Neural progenitor cell (in vitro differentiated cells): ENCODE results near the gene TEX19. TPM values are rescaled to one million over a fixed set of nuclear protein-coding genes. Genes with fewer than 3 reads are reported as not detected.

ENCODE experiments used
- DNase-seq: peaks from one replicate; pipeline ENCODE4 v3.0.0-alpha.2; 2016; ENCODE audit warnings: low spot score
- H2AFZ ChIP-seq: fragments of 200-600 bp; sonication (generic); replicated peaks from 2 replicates; pipeline ENCODE4 v1.6.1; 2016; ENCODE audit warnings: antibody characterized with exemption
- H3F3A ChIP-seq: fragments of 200-600 bp; sonication (generic); 2 replicates; pipeline ENCODE4 v1.6.1; 2016; ENCODE audit warnings: antibody characterized with exemption, low read depth
- H3K27ac ChIP-seq: fragments of 200-600 bp; sonication (generic); 2 replicates; pipeline ENCODE4 v1.5.1; 2016; ENCODE audit warnings: mild to moderate bottlenecking
- H3K27me3 ChIP-seq: fragments of 200-600 bp; sonication (generic); 2 replicates; pipeline ENCODE4 v1.6.1; 2016; ENCODE audit warnings: mild to moderate bottlenecking, moderate library complexity
- H3K36me3 ChIP-seq: fragments of 200-600 bp; sonication (generic); 2 replicates; pipeline ENCODE4 v1.5.1; 2016
- H3K4me1 ChIP-seq: fragments of 200-600 bp; sonication (generic); 2 replicates; pipeline ENCODE4 v1.6.1; 2016; ENCODE audit warnings: mixed run types
- H3K4me2 ChIP-seq: fragments of 200-600 bp; sonication (generic); 2 replicates; pipeline ENCODE4 v1.6.1; 2016
- H3K4me3 ChIP-seq: fragments of 200-600 bp; sonication (generic); 2 replicates; pipeline ENCODE4 v1.5.1; 2016
- H3K79me2 ChIP-seq: fragments of 200-600 bp; sonication (generic); 2 replicates; pipeline ENCODE4 v1.6.1; 2016; ENCODE audit warnings: low read depth
- H3K9ac ChIP-seq: fragments of 200-600 bp; sonication (generic); 2 replicates; pipeline ENCODE4 v1.6.1; 2016
- H3K9me3 ChIP-seq: fragments of 200-600 bp; sonication (generic); 2 replicates; pipeline ENCODE4 v1.5.1; 2016; ENCODE audit warnings: low read depth
- H4K20me1 ChIP-seq: fragments of 200-600 bp; sonication (generic); 2 replicates; pipeline ENCODE4 v1.6.1; 2016; ENCODE audit warnings: low read depth
- H3K27ac Mint-ChIP-seq: 3 replicates; pipeline ENCODE4 v1.8.0; 2021; ENCODE audit warnings: mixed read lengths
- H3K27me3 Mint-ChIP-seq: 2 replicates; pipeline ENCODE4 v1.8.0; 2022; ENCODE audit warnings: low read depth, mild to moderate bottlenecking, inconsistent platforms, moderate library complexity, mixed read lengths; ENCODE audit not compliant: insufficient read depth
- H3K36me3 Mint-ChIP-seq: 3 replicates; pipeline ENCODE4 v1.8.0; 2021; ENCODE audit warnings: mixed read lengths
- H3K4me1 Mint-ChIP-seq: 3 replicates; pipeline ENCODE4 v1.8.0; 2021; ENCODE audit warnings: mixed read lengths
- H3K4me3 Mint-ChIP-seq: 3 replicates; pipeline ENCODE4 v1.8.0; 2021; ENCODE audit warnings: mild to moderate bottlenecking, moderate library complexity, mixed read lengths
- H3K9me3 Mint-ChIP-seq: 3 replicates; pipeline ENCODE4 v1.8.0; 2020; ENCODE audit warnings: mixed read lengths
- EZH2 ChIP-seq: fragments of 200-600 bp; sonication (generic); IDR thresholded peaks from 2 replicates; pipeline ENCODE4 v1.6.1; 2017; ENCODE audit warnings: antibody characterized with exemption, mild to moderate bottlenecking, moderate library complexity
- EZH2phosphoT487 ChIP-seq: fragments of 200-600 bp; sonication (generic); IDR thresholded peaks from 2 replicates; pipeline ENCODE4 v1.6.1; 2017; ENCODE audit warnings: antibody characterized with exemption
- total RNA-seq: library from RNA; depleted of rRNA; stranded (reverse); fragments of >200 nt; gene quantifications from 2 replicates; pipeline ENCODE4 v1.2.3, GENCODE V29; 2015; ENCODE audit warnings: low replicate concordance
- TF ChIP-seq, protein P1 (sequence below): fragments of 200-600 bp; sonication (generic); IDR thresholded peaks from 2 replicates; pipeline ENCODE4 v1.5.1; 2017; ENCODE audit warnings: antibody characterized with exemption, mild to moderate bottlenecking

The TEX19 gene
- total RNA-seq, 1 donor from 2014 or later = not detected

DNA sequence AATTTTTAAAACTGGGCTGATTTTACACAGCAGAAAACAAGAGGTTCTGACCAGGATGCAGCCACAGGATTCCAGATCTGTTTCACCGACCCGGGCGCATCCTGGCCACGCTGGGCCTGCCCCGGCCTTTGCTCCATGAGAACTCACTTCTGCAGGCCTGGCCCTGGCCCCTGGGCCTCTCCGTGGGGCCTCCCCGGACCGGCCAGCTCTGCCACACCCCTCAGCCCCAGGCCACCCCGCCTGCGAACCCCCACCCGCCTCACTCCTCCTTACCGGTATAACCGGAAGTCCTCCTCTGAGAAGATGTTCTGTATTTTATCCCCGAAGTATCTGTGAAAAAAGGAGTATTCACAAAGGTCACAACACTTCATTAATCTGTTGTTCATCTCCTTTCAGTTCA is 46.0 kb downstream of the TEX19 start:
- peaks cover 3% of the 10 kb centered on the region for H3K4me1 Mint-ChIP-seq
- no peaks in the 10 kb centered on the region for H3K4me1 ChIP-seq
- no peaks in the 10 kb centered on the region for H3K79me2 ChIP-seq
- no peak overlapping the region for H3K27ac ChIP-seq
- H4K20me1 ChIP-seq = peaks cover 9% of the 10 kb centered on the region
- no peak overlapping the region for H3K4me3 Mint-ChIP-seq
- TF ChIP-seq EZH2phosphoT487 (no peak), EZH2 (no peak)
- TF ChIP-seq, protein P1, sequence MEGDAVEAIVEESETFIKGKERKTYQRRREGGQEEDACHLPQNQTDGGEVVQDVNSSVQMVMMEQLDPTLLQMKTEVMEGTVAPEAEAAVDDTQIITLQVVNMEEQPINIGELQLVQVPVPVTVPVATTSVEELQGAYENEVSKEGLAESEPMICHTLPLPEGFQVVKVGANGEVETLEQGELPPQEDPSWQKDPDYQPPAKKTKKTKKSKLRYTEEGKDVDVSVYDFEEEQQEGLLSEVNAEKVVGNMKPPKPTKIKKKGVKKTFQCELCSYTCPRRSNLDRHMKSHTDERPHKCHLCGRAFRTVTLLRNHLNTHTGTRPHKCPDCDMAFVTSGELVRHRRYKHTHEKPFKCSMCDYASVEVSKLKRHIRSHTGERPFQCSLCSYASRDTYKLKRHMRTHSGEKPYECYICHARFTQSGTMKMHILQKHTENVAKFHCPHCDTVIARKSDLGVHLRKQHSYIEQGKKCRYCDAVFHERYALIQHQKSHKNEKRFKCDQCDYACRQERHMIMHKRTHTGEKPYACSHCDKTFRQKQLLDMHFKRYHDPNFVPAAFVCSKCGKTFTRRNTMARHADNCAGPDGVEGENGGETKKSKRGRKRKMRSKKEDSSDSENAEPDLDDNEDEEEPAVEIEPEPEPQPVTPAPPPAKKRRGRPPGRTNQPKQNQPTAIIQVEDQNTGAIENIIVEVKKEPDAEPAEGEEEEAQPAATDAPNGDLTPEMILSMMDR = no peak
- no peaks in the 10 kb centered on the region for H3K9me3 ChIP-seq
- no peak for DNase-seq
- H3K4me2 ChIP-seq = no peak overlapping the region
- no peaks in the 10 kb centered on the region for H3K27me3 ChIP-seq
- H2AFZ ChIP-seq = no peak overlapping the region
- no peak overlapping the region for H3K9ac ChIP-seq
- H3K4me3 ChIP-seq = no peak overlapping the region
- no peaks in the 10 kb centered on the region for H3K36me3 ChIP-seq
- H3K27ac Mint-ChIP-seq = no peak overlapping the region
- no peaks in the 10 kb centered on the region for H3K9me3 Mint-ChIP-seq
- H3F3A ChIP-seq = no peaks in the 10 kb centered on the region
- peaks cover 4% of the 10 kb centered on the region for H3K27me3 Mint-ChIP-seq
- H3K36me3 Mint-ChIP-seq = peaks cover 13% of the 10 kb centered on the region

DNA sequence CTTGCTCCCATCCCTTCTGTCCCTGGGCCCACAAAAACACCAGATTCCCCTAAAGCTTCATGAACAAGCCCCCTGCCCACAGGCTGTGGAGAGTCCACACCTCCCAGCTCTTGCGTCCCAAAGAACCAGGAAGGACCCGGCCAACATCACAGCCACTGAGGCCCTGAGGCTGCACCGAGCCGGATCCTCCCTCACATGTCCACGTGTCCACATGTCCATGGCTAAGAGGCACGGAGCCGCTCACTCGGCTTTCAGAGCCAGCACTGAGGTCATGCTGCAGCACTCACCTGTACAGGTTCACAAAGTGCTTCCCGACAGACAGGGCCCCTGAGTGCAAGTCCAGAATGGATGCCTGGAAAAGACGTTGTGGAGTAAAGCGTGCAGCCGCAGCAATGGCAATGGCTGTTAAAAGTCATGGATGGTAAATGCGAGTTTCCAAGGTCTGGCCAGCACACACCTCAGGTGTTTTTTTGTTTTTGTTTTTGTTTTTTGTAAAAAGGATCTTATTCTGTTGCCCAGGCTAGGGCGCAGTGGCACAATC is 47.2 kb downstream of the TEX19 start:
- no peaks in the 10 kb centered on the region for H3K27me3 ChIP-seq
- Mint-ChIP-seq H3K9me3 (no peaks in the 10 kb centered on the region), H3K27me3 (peaks cover 4% of the 10 kb centered on the region), H3K4me3 (no peak overlapping the region), H3K36me3 (peaks cover 11% of the 10 kb centered on the region), H3K27ac (no peak overlapping the region), H3K4me1 (no peaks in the 10 kb centered on the region)
- TF ChIP-seq EZH2 = no peak
- TF ChIP-seq EZH2phosphoT487 = no peak
- TF ChIP-seq, protein P1 = no peak
- no peak overlapping the region for H3K9ac ChIP-seq
- no peaks in the 10 kb centered on the region for H3K36me3 ChIP-seq
- H2AFZ ChIP-seq = no peak overlapping the region
- no peak overlapping the region for H3K27ac ChIP-seq
- no peak overlapping the region for H3K4me2 ChIP-seq
- no peak overlapping the region for H3K4me3 ChIP-seq
- no peaks in the 10 kb centered on the region for H3K4me1 ChIP-seq
- no peaks in the 10 kb centered on the region for H3K79me2 ChIP-seq
- H3K9me3 ChIP-seq = no peaks in the 10 kb centered on the region
- no peaks in the 10 kb centered on the region for H3F3A ChIP-seq
- peaks cover 15% of the 10 kb centered on the region for H4K20me1 ChIP-seq
- DNase-seq = no peak

DNA sequence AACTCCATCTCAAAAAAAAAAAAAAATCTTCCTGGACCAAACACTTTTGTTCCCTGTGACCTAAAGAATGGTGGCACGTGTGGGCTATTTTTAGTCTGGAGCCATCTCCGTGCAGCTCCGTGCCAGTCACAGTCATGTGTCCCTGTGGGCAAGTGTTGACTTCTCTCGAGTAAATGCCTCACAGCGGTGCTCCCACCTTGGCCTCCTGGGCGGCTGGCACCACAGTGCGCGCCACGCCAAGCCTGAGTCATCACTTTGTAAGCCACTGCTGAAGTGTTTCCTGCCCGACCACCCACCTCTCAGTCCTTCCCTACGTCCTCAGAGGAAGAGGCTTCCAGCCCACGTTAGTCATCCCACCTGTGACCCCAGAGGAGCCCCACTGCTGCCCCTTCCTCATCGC is 48.2 kb downstream of the TEX19 start:
- Histone ChIP-seq H3K4me2 (no peak overlapping the region), H3K4me1 (no peaks in the 10 kb centered on the region), H4K20me1 (peaks cover 23% of the 10 kb centered on the region), H3K27me3 (no peaks in the 10 kb centered on the region), H3K9ac (no peak overlapping the region), H3K27ac (no peak overlapping the region), H3K9me3 (no peaks in the 10 kb centered on the region), H3F3A (no peaks in the 10 kb centered on the region), H3K4me3 (no peak overlapping the region), H3K79me2 (no peaks in the 10 kb centered on the region), H3K36me3 (no peaks in the 10 kb centered on the region), H2AFZ (no peak overlapping the region)
- Mint-ChIP-seq H3K27ac (no peak overlapping the region), H3K4me1 (no peaks in the 10 kb centered on the region), H3K9me3 (no peaks in the 10 kb centered on the region), H3K36me3 (peaks cover 8% of the 10 kb centered on the region), H3K4me3 (no peak overlapping the region), H3K27me3 (peaks cover 4% of the 10 kb centered on the region)
- no peak for TF ChIP-seq EZH2
- TF ChIP-seq EZH2phosphoT487 = no peak
- TF ChIP-seq, protein P1 = no peak
- no peak for DNase-seq
